GM18499 (cell line): ENCODE results near the gene WBP2.

Source experiments
- ATAC-seq: cut with Tn5 transposase; IDR thresholded peaks from one replicate; pipeline ENCODE4 v1.9.1; 2021; ENCODE audit warnings: moderate number of reproducible peaks; ENCODE audit not compliant: insufficient read depth, unreplicated experiment

Gene WBP2

GRCh38 chr17:75855310-75856061, at the start of gene WBP2:
Gene WBP2 (minus strand): TSS chr17:75855335. CDS start chr17:75855297, 38 bp downstream.
- ATAC-seq, result peak; percentile 73

- ATAC-seq, result no peak
Measured at GRCh38 chr17:75902406-75902805, 47.3 kb upstream of the WBP2 start.

GRCh38 chr17:75901727-75902126, 46.6 kb upstream of the WBP2 start:
- ATAC-seq, result no peak

GRCh38 chr17:75900691-75901533, 45.8 kb upstream of the WBP2 start:
- no peak for ATAC-seq

GRCh38 chr17:75899767-75900468, 44.8 kb upstream of the WBP2 start:
- ATAC-seq, result no peak

- no peak for ATAC-seq
Measured at GRCh38 chr17:75899353-75899752, 44.2 kb upstream of the WBP2 start.

- ATAC-seq, result no peak
Measured at GRCh38 chr17:75898791-75899190, 43.7 kb upstream of the WBP2 start.

GRCh38 chr17:75898065-75898464, 42.9 kb upstream of the WBP2 start:
- ATAC-seq, result no peak

GRCh38 chr17:75897160-75898019, 42.3 kb upstream of the WBP2 start:
- no peak for ATAC-seq

- no peak for ATAC-seq
Measured at GRCh38 chr17:75896415-75897159, 41.5 kb upstream of the WBP2 start, which contains the start of gene TRIM65. Gene TRIM65 (minus strand): TSS chr17:75896951. CDS start chr17:75896937, 14 bp downstream.

GRCh38 chr17:75895370-75896155, 40.4 kb upstream of the WBP2 start:
- no peak for ATAC-seq

GRCh38 chr17:75894049-75894733, 39.1 kb upstream of the WBP2 start:
- ATAC-seq, result no peak

GRCh38 chr17:75893305-75894048, 38.3 kb upstream of the WBP2 start:
- no peak for ATAC-seq

GRCh38 chr17:75892556-75893224, 37.6 kb upstream of the WBP2 start:
- no peak for ATAC-seq

- no peak for ATAC-seq
Measured at GRCh38 chr17:75891605-75892555, 36.7 kb upstream of the WBP2 start.
